Coronary artery (tissue), 2 donors: ENCODE data around the gene PRR5L.

Source experiments
- DNase-seq: peaks from one replicate; pipeline ENCODE4 v3.0.0-alpha.2; 2017; ENCODE audit warnings: low spot score
- H3K27ac ChIP-seq, 2 donors: fragments of 200-600 bp; sonication (generic); one replicate each; pipeline ENCODE4 v1.5.1; 2016 to 2019
- H3K4me3 ChIP-seq: fragments of 200-600 bp; sonication (generic); 2 replicates; pipeline ENCODE4 v1.5.1; 2016; ENCODE audit warnings: mild to moderate bottlenecking, moderate library complexity
- CTCF ChIP-seq: fragments of 200-600 bp; sonication (generic); IDR thresholded peaks from one replicate; pipeline ENCODE4 v1.5.1; 2019; ENCODE audit warnings: antibody characterized with exemption

The PRR5L gene

GRCh38 chr11:36513965-36514364 is 217.9 kb downstream of the PRR5L start:
- TF ChIP-seq CTCF, result no peak

More at GRCh38 chr11:36513965-36514364, 217.9 kb downstream of the PRR5L start:
- DNase-seq, result no peak
- H3K4me3 ChIP-seq, result no peak overlapping the region
- no peak overlapping the region for H3K27ac ChIP-seq
